Loucy (cell line): ENCODE results near the gene TUBD1.

ENCODE experiments used
- EZH2phosphoT487 ChIP-seq: fragments of 200-600 bp; IDR thresholded peaks from 2 replicates; pipeline ENCODE4 v1.6.1; 2018; ENCODE audit warnings: antibody characterized with exemption, mild to moderate bottlenecking, moderate library complexity, borderline replicate concordance
- TF ChIP-seq, protein P1 (sequence below): fragments of 200-600 bp; sonication (generic); conservative IDR thresholded peaks from 2 replicates; pipeline ENCODE4 v1.5.1; 2014; ENCODE audit warnings: mild to moderate bottlenecking, antibody characterized with exemption, low read length

DNA sequence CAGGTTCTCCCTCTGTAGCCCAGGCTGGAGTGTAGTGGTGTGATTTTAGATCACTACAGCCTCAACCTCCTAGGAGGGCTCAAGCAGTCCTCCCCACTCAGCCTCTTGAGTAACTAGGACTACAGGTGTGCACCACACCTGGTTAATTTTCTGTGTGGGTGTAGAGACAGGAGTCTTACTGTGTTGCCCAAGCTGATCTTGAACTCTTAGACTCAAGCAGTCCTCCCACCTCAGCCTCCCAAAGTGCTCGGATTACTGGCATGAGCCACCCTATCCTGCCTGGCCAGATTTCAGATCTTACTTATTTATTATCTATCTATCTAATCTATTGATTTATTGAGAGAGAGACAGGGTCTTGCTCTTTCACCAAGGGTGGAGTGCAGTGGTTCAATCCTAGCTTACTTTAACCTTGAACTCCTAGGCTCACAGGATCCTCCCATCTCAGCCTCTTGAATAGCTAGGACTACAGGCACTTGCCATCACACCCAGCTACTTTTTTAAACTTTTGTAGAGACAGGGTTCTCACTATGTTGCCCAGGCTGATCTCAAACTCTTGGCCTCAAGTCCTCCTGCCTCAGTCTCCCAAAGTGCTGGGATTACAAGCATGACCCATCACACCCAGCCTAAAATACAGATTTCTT lies 61.8 kb downstream of the TUBD1 start:
- TF ChIP-seq, protein P1, sequence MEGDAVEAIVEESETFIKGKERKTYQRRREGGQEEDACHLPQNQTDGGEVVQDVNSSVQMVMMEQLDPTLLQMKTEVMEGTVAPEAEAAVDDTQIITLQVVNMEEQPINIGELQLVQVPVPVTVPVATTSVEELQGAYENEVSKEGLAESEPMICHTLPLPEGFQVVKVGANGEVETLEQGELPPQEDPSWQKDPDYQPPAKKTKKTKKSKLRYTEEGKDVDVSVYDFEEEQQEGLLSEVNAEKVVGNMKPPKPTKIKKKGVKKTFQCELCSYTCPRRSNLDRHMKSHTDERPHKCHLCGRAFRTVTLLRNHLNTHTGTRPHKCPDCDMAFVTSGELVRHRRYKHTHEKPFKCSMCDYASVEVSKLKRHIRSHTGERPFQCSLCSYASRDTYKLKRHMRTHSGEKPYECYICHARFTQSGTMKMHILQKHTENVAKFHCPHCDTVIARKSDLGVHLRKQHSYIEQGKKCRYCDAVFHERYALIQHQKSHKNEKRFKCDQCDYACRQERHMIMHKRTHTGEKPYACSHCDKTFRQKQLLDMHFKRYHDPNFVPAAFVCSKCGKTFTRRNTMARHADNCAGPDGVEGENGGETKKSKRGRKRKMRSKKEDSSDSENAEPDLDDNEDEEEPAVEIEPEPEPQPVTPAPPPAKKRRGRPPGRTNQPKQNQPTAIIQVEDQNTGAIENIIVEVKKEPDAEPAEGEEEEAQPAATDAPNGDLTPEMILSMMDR: no peak
- no peak for TF ChIP-seq EZH2phosphoT487
